Skin of body (tissue), 2 donors: ENCODE results near the gene LRPAP1. TPM values are rescaled to one million over a fixed set of nuclear protein-coding genes. Genes with fewer than 3 reads are reported as not detected.

Experiments used
- DNase-seq: peaks from one replicate; lab custom pipeline; 2025; lab: John Stamatoyannopoulos, UW
- total RNA-seq: library from RNA; depleted of rRNA; stranded (reverse); fragments of >200 nt; gene quantifications from one replicate; pipeline ENCODE4 v1.2.3, GENCODE V29; 2014

Gene LRPAP1
- total RNA-seq, 1 donor from 2014 or later = 38.8 TPM

GRCh38 chr4:3532751-3533422 lies 665 bp upstream of the LRPAP1 start:
- DNase-seq = no peak

DNA sequence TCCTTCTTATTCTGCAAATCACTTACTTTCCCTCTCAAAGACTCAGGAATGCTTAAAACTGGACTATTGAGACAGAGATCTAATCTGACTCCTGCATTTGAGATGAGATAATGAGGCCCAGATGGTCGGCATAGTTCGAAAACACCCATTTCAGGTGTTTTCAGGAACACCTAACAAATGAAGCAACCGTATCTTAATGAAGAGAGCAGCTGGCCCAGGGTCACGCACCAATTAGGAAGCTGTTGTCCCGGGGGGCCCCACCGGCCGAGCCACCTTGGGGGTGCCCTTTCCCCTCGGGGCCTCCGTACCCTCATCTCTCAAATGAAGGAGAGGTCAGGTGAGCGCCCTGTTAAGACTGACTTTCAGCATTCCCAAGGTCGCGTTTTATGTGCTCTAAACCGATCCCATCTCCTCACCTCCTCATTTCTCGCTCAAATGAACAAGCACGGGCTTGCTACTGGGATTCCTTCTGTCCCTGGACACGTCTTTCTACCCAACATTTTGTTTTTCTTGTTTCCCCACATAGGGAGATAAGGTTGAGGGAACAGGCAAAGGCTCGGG lies 824 bp downstream of the LRPAP1 start:
- DNase-seq = no peak

GRCh38 chr4:3530663-3531254 lies 1.5 kb downstream of the LRPAP1 start:
- no peak for DNase-seq

- no peak for DNase-seq
These were observed 2.2 kb downstream of the LRPAP1 start for GRCh38 chr4:3530051-3530450.

GRCh38 chr4:3529363-3529762 lies 2.9 kb downstream of the LRPAP1 start:
- no peak for DNase-seq

DNA sequence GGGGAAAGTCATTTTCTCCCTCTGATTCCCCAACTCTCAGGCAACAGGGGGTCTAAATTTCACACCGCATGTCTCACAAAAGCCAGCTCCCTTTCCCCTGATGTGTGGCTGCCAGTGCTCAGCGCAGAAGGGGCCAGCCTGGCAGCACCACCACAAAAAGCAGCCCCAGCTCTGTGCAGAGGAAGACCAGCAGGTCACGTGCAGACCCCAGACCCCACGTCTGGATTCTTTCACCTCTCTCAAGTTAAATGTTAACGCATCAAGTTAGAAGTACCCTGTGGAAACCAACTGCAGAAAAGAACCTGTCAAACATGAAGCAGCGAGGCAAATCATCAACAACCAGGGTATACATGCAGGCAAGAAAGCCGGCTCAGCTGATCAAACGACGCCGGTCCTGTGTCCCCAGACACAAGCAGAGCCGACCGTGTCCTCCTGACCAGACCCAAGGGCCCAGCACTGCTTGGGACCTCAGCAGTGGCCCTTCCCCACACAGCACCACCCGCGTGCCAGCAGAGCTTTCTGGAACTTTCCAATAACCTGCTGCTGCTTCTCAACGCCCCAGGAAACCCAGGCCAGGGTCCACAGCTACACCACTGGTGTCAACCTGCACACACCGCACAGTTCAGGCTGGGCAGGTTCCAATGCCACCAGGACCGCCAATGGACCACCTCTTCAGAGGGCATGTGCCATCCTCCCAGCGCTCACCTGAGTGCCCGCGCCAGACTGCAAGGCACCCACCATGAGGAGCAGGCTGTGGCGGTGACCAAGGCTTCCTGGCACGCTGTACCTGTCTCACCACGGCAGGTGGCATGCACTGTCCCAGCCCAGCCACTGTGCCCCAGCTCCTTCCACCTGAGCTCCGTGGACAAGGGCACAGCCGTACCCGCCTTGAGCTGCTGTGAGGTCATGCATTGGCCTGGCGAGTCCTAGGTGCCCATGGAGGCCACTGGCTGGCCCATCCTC lies 4.0 kb downstream of the LRPAP1 start:
- DNase-seq = no peak

DNA sequence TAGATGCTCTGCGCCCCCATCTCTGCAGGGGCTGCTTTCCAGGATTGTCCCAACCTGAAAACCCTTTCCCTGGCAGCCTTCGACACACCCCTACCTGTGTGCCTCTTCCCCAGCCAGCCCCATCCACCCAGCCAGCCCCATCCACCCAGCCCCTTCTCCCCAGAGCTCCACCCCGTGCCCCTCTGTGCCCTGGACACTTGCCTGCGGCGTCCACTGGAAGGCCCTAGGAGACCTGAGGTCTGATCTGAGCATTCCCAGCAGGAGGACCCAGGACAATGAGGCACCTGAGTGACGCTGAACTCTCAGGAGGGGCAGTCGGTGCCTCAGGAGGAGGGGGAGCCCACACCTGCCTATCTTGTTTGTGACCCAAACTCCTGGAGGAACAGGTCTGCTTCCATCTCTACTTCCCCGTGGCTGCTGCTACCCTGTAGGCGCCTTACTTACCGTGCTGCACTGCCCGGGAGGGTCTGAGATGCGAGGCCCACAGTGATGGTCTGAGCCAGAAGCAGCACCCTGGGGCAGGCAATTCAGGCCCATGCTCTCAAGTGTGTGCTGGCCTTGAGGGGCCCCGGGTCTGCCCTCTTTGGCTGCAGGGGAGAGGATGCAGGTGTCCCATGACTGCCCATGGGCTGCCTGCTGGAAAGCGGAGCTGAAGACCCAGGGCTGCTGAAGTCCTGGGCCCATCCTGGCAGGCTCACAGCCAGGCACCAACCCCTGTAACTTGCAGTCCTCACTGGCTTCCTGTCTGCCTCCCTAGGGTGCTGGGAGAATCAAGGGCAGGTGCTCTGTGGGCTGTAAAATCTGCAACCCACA lies 4.9 kb downstream of the LRPAP1 start:
- DNase-seq = no peak

- no peak for DNase-seq
These were observed 5.8 kb downstream of the LRPAP1 start for GRCh38 chr4:3526456-3526855.

- no peak for DNase-seq
These were observed 6.4 kb downstream of the LRPAP1 start for GRCh38 chr4:3525532-3526430.

DNA sequence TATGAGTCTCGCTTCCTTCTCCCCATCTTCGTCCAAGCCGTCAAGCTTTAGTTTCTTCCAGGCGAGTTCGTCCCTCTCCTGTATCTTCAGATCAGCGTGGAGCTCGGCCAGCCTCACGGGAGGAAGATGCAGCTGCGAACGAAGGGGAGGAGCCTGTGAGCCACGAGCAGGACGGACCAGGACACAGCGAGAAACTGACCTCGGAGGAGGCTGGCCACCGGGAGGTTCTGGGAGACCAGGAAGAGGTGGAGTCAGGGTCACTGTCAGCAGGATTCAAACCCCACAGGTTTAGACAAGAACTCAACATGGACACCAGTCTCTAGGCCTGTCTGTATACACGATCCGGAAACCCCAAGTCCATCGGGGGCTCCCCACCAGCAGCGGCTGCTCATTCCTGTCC lies 7.3 kb downstream of the LRPAP1 start:
- no peak for DNase-seq

DNA sequence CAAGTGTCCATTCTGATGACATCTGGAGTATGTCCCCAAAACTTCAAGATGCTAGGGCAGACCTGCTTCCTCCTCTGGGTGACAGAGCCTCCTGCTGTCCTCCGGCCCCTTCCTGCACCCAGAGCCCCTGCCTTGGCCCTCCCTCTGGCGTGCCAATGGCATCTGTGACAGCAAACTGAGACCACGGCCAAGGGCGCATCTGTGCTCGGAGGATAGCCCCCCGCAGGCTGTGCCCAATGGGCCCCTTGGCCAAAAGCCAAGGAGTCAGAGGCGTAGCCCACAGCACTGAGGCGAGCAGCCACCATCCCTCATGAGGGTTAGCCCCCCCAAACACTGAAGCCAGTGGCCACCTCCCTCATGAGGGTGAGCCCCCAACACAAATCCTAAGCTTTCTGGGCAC lies 7.9 kb downstream of the LRPAP1 start:
- no peak for DNase-seq

GRCh38 chr4:3523628-3524221 lies 8.5 kb downstream of the LRPAP1 start:
- DNase-seq = no peak

GRCh38 chr4:3523146-3523627 lies 9.0 kb downstream of the LRPAP1 start:
- no peak for DNase-seq

GRCh38 chr4:3522651-3523050 lies 9.6 kb downstream of the LRPAP1 start:
- DNase-seq = no peak

- no peak for DNase-seq
These were observed 9.9 kb downstream of the LRPAP1 start for GRCh38 chr4:3522326-3522640.

GRCh38 chr4:3521621-3522325 lies 10.4 kb downstream of the LRPAP1 start:
- no peak for DNase-seq

DNA sequence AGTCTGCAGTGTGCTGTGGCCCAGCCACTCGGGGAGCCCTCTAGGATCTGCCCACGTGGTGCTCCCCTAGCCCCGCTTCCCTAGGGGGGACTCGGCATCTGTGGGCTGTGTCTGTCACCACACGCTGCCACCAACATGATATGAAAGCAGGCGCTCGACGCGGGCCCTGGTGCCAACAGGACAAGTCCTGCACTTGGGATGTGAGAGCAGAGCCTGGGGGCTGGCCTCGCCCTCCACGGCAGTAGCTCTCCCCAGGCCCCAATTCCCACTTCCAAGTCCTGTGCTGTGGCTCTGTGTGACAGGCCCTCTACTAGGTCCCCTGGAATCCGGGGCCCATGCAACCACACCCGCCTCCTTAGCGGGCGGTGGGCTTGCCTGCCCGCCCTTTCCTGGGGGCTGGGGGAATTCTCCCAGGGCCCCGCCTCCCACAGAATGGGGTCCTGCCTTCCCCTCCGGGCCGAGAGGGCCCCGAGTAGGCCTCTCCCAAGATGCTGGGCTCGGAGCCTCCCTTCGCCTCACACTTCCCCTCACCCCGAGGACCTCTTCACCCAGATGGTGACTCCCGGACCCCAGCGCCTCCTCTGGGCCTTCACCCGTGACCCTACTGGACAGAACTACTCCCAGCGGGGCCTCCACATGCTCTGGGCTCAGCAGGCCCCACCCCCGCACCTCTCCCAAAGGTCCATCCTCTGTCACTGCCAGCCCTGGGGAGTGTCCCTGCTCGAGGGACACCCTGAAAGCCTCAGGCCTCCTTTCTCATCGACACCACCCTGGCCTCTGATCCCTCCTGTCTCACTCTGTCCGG lies 11.2 kb downstream of the LRPAP1 start:
- no peak for DNase-seq

GRCh38 chr4:3520276-3520675 lies 11.9 kb downstream of the LRPAP1 start:
- DNase-seq = no peak
